GM21528 (cell line): ENCODE data around the gene CUX1.

Experiments used
- ATAC-seq: cut with Tn5 transposase; IDR thresholded peaks from one replicate; pipeline ENCODE4 v1.9.1; 2021; ENCODE audit warnings: mild to moderate bottlenecking, moderate library complexity; ENCODE audit not compliant: unreplicated experiment, low FRiP score

The CUX1 gene

GRCh38 chr7:101943889-101944600 lies 126.6 kb downstream of the CUX1 start:
- ATAC-seq, result no peak

GRCh38 chr7:101944611-101945010 lies 127.2 kb downstream of the CUX1 start:
- ATAC-seq, result no peak

DNA sequence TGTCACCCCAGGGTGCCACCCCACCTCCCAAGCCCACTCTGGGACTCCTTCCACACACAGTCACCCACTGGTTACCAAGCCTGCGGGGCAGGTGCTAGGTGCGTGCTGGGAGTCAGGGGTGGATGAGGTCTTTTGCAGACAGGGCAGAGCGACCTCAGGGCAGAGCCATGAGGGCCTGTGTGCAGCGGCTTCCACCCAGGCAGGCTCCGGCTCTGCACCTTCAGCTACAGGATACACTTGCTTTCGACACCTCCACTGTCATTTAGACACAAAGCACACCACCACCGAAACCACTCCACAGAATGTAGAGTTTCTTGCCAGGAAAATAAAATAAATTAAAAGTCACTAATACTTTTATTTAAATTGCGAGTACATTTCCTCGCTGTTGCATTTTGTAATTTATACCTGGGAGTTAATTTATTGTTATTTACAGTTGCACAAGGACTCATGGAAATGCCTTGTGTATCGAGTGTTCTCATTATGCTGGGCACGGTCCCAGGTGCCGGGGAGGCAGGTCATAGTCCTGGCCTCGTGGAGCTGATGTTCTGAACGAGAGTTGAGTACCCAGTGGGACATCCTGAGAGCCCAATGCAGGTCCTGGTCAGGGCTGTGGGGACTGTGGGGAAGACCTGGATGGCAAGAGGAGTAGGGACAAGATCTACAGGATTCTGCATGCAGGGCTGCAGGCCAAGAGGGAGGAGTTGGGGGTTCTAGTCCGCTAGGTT lies 127.8 kb downstream of the CUX1 start:
- no peak for ATAC-seq

DNA sequence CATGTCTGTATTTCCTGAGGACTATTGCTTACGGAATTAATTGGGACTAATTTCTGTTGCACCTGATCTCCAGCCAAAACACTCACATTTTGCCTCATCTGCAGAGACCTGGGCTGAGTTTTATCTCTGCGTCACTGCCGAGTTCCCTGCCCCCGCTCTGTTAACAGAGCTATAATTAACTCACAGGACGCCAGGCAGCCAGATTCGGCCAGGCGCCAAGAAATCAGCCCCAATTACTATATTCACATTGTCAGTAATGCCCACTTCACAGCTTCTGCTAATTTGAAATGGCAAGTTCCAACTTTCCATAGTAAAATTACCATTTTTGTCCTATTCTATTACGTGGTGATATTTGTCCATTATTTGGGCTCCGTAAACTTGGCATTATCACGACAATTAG lies 130.5 kb downstream of the CUX1 start:
- ATAC-seq, result no peak

DNA sequence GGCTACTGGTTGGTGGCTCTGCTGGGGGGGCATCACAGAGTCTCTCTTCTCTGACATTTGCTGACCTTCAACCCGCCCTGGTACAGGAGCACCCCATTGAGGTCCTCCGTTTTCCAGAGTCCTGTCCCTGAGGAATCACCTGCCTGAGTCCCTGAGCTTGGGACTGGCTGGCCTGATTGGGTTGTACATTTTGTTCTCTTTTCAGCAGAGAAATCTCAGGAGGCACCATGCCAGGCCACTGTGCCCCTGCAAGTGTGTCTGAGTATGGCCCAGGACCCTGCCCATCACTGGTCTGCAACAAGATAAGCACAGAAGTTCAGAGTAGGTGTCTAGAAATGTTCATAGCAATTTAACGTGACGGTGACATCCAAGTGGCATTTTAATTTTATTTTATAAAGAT lies 131.2 kb downstream of the CUX1 start:
- ATAC-seq, result no peak

- ATAC-seq, result no peak
These were observed 133.2 kb downstream of the CUX1 start for GRCh38 chr7:101950450-101951119.

DNA sequence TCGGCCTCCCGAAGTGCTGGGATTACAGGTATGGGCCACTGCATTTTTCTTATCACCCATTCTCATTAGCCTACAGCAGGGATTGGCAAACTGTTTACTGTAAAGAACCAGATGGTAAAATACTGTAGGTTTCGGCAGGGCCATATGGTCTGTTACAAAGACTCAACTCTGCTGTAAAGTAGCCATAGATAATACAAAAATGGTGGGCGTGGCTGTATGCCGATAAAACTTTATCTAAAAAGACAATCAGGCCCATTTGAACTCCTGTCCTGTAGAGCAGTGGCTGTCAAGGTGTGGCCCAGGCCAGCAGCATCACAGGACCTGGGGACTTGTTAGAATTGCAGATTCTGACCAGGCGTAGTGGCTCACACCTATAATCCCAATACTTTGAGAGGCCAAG lies 134.3 kb downstream of the CUX1 start:
- no peak for ATAC-seq

DNA sequence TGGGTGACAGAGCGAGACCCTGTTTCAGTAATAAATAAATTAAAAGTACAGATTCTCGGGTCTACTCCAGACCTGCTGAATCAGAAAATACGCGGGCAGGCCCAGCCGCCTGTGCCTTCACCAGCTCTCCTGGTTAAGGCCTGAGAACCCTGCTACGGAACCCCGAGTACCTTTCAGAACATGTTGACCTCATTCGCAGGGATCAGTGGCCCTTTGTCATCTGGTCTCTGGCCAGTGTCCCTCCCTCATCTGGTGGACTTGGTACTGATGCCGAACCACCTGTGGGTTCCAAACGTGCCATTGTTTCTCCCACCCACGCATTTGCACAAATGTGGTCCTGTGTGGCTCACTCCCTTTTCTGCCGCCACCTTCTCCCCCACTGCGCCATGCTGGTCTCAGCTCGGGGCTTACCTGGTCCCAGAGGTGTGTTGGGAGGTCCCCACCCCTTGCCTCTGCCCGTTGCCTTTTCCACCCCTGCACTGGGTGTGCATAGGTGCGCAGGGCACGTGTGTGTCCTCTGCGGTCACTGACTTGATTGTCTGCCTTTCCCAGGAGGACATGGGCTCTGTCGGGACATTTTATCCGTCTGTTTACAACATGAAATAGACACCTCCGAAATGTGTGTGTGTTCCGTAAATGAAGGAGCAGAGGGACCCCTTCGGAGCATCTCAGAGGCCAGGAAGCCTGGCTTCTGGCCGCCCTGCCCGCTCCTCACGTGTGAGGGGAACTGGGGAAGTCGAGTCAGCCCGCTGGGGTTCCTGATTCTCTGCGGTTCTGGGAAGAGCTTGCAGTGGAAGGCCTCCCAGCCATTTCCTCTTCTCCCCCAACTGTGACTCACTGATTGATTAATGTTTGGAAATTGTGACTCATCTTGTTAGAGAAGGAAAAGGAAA lies 135.2 kb downstream of the CUX1 start:
- no peak for ATAC-seq

DNA sequence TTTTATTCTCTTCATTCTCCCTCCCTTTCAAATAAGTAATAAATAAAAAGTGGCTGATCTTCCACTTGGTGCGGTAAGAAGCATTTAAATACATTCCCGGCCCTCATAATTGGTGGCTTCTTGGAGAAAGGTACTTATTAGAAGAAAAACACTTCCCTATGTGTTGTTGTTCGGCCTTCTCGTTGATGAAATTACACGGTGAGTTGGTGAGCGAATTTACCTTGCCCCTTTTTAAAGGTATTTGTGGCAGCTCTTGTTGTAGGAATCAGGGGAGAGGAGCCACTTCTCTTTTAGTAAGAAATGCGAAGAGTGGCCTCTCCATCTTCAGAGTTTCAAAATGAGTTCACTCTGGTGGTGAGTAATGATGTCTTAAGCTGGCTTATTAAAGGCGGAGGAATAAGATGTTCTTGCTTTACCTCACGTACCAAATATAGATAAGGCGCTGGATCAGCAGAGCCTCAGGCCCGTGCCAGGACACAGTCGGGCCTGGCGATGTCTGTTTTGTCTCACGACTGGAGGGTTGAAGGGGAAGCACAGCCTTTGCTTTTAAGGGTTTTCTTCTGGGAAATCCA lies 135.9 kb downstream of the CUX1 start:
- no peak for ATAC-seq

- ATAC-seq, result no peak
These were observed 137.1 kb downstream of the CUX1 start for GRCh38 chr7:101954499-101954898.

GRCh38 chr7:101956130-101956529 lies 138.7 kb downstream of the CUX1 start:
- ATAC-seq, result no peak

GRCh38 chr7:101957744-101958525 lies 140.5 kb downstream of the CUX1 start:
- no peak for ATAC-seq

DNA sequence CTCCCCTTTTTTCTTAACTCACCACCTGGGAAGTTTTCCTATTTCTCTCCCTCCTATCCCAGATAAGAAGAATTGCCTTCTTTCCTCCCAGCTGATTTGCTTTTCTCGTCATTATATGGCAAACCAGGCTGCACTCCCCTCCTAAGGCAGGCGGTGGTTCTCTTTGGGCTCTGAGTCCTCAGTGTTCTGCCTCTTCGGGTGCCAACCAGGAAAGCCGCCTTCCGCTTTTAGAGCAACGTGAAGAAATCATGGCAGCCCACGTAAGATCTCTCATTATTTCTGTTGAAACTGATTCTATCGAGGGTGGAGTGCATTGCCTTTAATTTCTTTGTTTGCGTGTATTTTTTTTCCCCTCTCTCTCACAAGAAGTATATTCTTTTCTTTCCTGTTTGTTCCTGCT lies 141.9 kb downstream of the CUX1 start:
- no peak for ATAC-seq

- ATAC-seq, result no peak
These were observed 142.4 kb downstream of the CUX1 start for GRCh38 chr7:101959829-101960228.

GRCh38 chr7:101960323-101960722 lies 142.9 kb downstream of the CUX1 start:
- no peak for ATAC-seq

GRCh38 chr7:101960985-101961708 lies 143.7 kb downstream of the CUX1 start:
- ATAC-seq, result no peak

DNA sequence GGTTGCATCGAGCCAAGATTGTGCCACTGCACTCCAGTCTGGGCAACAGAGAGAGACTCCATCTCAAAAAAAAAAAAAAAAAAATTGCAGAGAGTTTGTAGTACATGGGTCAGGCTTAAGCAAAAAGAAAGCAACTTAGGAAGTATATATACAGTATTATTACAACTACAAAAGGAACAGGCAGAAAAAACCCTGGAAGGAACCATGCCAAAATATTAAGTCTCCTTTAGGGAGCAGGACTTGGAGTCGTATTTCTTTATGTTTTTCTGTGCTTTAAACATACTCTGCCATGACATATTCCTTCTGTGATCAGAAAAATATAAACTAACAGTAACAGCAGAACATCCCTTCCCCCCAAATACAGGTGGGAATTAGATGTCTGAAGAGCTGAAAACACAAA lies 144.4 kb downstream of the CUX1 start:
- ATAC-seq, result no peak

- ATAC-seq, result no peak
These were observed 146.3 kb downstream of the CUX1 start for GRCh38 chr7:101963693-101964092.
